K562 (cell line): ENCODE data around the gene PIGC. TPM values are rescaled to one million over a fixed set of nuclear protein-coding genes. Genes with fewer than 3 reads are reported as not detected.

Experiments used
- BRD9 ChIP-seq: fragments of 450-650 bp; IDR thresholded peaks from 2 replicates; pipeline ENCODE4 v1.6.1; 2018; ENCODE audit warnings: low read depth; ENCODE audit not compliant: partially characterized antibody
- MYC ChIP-seq, 2 experiments: fragments of 250-450 bp in 1 of 2; sonication (Bioruptor Pico) in 1 of 2; IDR thresholded peaks; 2 replicates each; pipeline versions ENCODE4 v1.5.1 to v1.6.1; 2012 to 2021; ENCODE audit warnings: low read depth in 2 of 2, borderline replicate concordance in 1 of 2, improper control_type of control experiment in 1 of 2, low read length in 1 of 2, mild to moderate bottlenecking in 1 of 2, moderate library complexity in 1 of 2
- RBM15 ChIP-seq: fragments of 200-400 bp; formaldehyde crosslinking; IDR thresholded peaks from 2 replicates; pipeline ENCODE4 v1.6.1; 2018; ENCODE audit warnings: mild to moderate bottlenecking, low read length, moderate library complexity; ENCODE audit not compliant: insufficient read depth
- polyA plus RNA-seq, 8 experiments: library from polyadenylated mRNA; depleted of rRNA in 4 of 8; stranded (reverse) in 5 of 8; unstranded in 3 of 8; fragments of >200 nt; fragmentation: Nextera tagmentation in 2 of 8; fragmentation: Illumina TruSeq in 1 of 8; extraction: Ambion mirVana in 2 of 8; extraction: Trizol in 1 of 8; gene quantifications; 2 replicates each; pipeline versions ENCODE4 v1.2.1 to v1.2.3, GENCODE V29; 2011 to 2014; ENCODE audit warnings: inconsistent platforms in 1 of 8, missing spikeins in 1 of 8
- total RNA-seq, 7 experiments: library from RNA; depleted of rRNA in 6 of 7; stranded (reverse); fragments of >200 nt in 6 of 7; fragmentation: Illumina TruSeq in 2 of 7; extraction: Trizol in 2 of 7; gene quantifications; 2 replicates each; pipeline versions ENCODE4 v1.2.1 to v1.2.3, GENCODE V29; 2011 to 2021; ENCODE audit warnings: low replicate concordance in 1 of 7
- TF ChIP-seq, protein P1 (sequence below): fragments of 200-800 bp; sonication (Bioruptor generic); IDR thresholded peaks from 2 replicates; pipeline ENCODE4 v1.6.1; 2016; ENCODE audit warnings: missing genetic modification characterization, missing compliant biosample characterization
- TF ChIP-seq, protein P2 (sequence below): fragments of 450-650 bp; IDR thresholded peaks from 2 replicates; pipeline ENCODE4 v1.7.1; 2018; ENCODE audit warnings: mild to moderate bottlenecking, low read depth; ENCODE audit not compliant: partially characterized antibody

Gene PIGC
- total and polyA plus RNA-seq, 9 of the 15 experiments (the other 6 are each of a cell fraction or from before 2014, with no cell fraction given) = 30.5 to 97.9 (median 54.7) TPM

GRCh38 chr1:172443666-172444453 lies at the start of gene PIGC (continued):
- TF ChIP-seq, protein P1, sequence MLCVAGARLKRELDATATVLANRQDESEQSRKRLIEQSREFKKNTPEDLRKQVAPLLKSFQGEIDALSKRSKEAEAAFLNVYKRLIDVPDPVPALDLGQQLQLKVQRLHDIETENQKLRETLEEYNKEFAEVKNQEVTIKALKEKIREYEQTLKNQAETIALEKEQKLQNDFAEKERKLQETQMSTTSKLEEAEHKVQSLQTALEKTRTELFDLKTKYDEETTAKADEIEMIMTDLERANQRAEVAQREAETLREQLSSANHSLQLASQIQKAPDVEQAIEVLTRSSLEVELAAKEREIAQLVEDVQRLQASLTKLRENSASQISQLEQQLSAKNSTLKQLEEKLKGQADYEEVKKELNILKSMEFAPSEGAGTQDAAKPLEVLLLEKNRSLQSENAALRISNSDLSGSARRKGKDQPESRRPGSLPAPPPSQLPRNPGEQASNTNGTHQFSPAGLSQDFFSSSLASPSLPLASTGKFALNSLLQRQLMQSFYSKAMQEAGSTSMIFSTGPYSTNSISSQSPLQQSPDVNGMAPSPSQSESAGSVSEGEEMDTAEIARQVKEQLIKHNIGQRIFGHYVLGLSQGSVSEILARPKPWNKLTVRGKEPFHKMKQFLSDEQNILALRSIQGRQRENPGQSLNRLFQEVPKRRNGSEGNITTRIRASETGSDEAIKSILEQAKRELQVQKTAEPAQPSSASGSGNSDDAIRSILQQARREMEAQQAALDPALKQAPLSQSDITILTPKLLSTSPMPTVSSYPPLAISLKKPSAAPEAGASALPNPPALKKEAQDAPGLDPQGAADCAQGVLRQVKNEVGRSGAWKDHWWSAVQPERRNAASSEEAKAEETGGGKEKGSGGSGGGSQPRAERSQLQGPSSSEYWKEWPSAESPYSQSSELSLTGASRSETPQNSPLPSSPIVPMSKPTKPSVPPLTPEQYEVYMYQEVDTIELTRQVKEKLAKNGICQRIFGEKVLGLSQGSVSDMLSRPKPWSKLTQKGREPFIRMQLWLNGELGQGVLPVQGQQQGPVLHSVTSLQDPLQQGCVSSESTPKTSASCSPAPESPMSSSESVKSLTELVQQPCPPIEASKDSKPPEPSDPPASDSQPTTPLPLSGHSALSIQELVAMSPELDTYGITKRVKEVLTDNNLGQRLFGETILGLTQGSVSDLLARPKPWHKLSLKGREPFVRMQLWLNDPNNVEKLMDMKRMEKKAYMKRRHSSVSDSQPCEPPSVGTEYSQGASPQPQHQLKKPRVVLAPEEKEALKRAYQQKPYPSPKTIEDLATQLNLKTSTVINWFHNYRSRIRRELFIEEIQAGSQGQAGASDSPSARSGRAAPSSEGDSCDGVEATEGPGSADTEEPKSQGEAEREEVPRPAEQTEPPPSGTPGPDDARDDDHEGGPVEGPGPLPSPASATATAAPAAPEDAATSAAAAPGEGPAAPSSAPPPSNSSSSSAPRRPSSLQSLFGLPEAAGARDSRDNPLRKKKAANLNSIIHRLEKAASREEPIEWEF (CRISPR knock-in tag) = no peak
- TF ChIP-seq BRD9 (peak; percentile 47), MYC (IDR thresholded peaks at IDR 0.05; ENCODE audit: low read depth, low read length) (peak; percentile 76), MYC (CRISPR knock-in tag; IDR thresholded peaks at IDR 0.05; ENCODE audit: borderline replicate concordance, low read depth) (peak; percentile 70; the same call in 1 of the 2 replicates), RBM15 (no peak)
- TF ChIP-seq, protein P2, sequence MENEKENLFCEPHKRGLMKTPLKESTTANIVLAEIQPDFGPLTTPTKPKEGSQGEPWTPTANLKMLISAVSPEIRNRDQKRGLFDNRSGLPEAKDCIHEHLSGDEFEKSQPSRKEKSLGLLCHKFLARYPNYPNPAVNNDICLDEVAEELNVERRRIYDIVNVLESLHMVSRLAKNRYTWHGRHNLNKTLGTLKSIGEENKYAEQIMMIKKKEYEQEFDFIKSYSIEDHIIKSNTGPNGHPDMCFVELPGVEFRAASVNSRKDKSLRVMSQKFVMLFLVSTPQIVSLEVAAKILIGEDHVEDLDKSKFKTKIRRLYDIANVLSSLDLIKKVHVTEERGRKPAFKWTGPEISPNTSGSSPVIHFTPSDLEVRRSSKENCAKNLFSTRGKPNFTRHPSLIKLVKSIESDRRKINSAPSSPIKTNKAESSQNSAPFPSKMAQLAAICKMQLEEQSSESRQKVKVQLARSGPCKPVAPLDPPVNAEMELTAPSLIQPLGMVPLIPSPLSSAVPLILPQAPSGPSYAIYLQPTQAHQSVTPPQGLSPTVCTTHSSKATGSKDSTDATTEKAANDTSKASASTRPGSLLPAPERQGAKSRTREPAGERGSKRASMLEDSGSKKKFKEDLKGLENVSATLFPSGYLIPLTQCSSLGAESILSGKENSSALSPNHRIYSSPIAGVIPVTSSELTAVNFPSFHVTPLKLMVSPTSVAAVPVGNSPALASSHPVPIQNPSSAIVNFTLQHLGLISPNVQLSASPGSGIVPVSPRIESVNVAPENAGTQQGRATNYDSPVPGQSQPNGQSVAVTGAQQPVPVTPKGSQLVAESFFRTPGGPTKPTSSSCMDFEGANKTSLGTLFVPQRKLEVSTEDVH = peak; percentile 87
